HL-60/S4 (cell line): ENCODE results near the gene PVR.
"Not testable (repeated sequence)": the region's sequence is repeated elsewhere in the genome, so short reads cannot be mapped to it uniquely, and the experiment has no call there.

Experiments
- in situ Hi-C: fragments of 300-500 bp; cut with MboI; formaldehyde crosslinking; loops from 2 replicates; pipeline ENCODE4 v1.14.3; 2022; ENCODE audit warnings: low sequenced_read_pairs

PVR gene

GRCh38 chr19:44668985-44669764, 25.5 kb downstream of the PVR start:
- in situ Hi-C loops = no loop called here

GRCh38 chr19:44670027-44670426, 26.3 kb downstream of the PVR start:
- in situ Hi-C loops = not testable (repeated sequence)

- in situ Hi-C loops = no loop called here
Measured at GRCh38 chr19:44671400-44671799, 27.7 kb downstream of the PVR start, which contains the start of gene CEACAM19. TSS of gene CEACAM19 (plus strand) at chr19:44671482. CDS start at chr19:44671932, 450 bp downstream.

- in situ Hi-C loops = no loop called here
Measured at GRCh38 chr19:44672226-44672625, 28.5 kb downstream of the PVR start.

GRCh38 chr19:44673510-44673909, 29.8 kb downstream of the PVR start:
- in situ Hi-C loops = no loop called here

GRCh38 chr19:44675521-44675920, 31.8 kb downstream of the PVR start:
- in situ Hi-C loops = no loop called here

GRCh38 chr19:44677019-44677811, 33.5 kb downstream of the PVR start:
- in situ Hi-C loops = no loop called here

- in situ Hi-C loops = loop anchor here (10.0 kb wide), 1 partner anchor 94 kb away; the partner anchor contains the start of gene CBLC
Measured at GRCh38 chr19:44680536-44680935, 36.8 kb downstream of the PVR start.

- in situ Hi-C loops = loop anchor here (10.0 kb wide), 1 partner anchor 93 kb away; the partner anchor contains the start of gene CBLC
Measured at GRCh38 chr19:44681992-44682790, 38.5 kb downstream of the PVR start.

- in situ Hi-C loops = loop anchor here (10.0 kb wide), 1 partner anchor 92 kb away; the partner anchor contains the start of gene CBLC
Measured at GRCh38 chr19:44682807-44683206, 39.1 kb downstream of the PVR start.

GRCh38 chr19:44683434-44684210, 39.9 kb downstream of the PVR start:
- in situ Hi-C loops = loop anchor here (10.0 kb wide), 1 partner anchor 91 kb away; the partner anchor contains the start of gene CBLC

GRCh38 chr19:44684396-44684795, 40.7 kb downstream of the PVR start:
- in situ Hi-C loops = loop anchor here (10.0 kb wide), 1 partner anchor 90 kb away; the partner anchor contains the start of gene CBLC

- in situ Hi-C loops = loop anchor here (10.0 kb wide), 1 partner anchor 90 kb away; the partner anchor contains the start of gene CBLC
Measured at GRCh38 chr19:44684892-44685863, 41.5 kb downstream of the PVR start.

GRCh38 chr19:44685877-44686276, 42.2 kb downstream of the PVR start:
- in situ Hi-C loops = loop anchor here (10.0 kb wide), 1 partner anchor 89 kb away; the partner anchor contains the start of gene CBLC

GRCh38 chr19:44686896-44687295, 43.2 kb downstream of the PVR start:
- in situ Hi-C loops = loop anchor here (10.0 kb wide), 1 partner anchor 88 kb away; the partner anchor contains the start of gene CBLC

- in situ Hi-C loops = loop anchor here (10.0 kb wide), 1 partner anchor 87 kb away; the partner anchor contains the start of gene CBLC
Measured at GRCh38 chr19:44687888-44688287, 44.2 kb downstream of the PVR start.

- in situ Hi-C loops = loop anchor here (10.0 kb wide), 2 partner anchors 85 to 155 kb away; partner anchors contain the start of genes CBLC and NECTIN2
Measured at GRCh38 chr19:44689290-44690130, 45.8 kb downstream of the PVR start.

GRCh38 chr19:44690131-44690440, 46.4 kb downstream of the PVR start:
- in situ Hi-C loops = loop anchor here (10.0 kb wide), 1 partner anchor 155 kb away; the partner anchor contains the start of gene NECTIN2
